ENCODE measurements around the gene RCAN3.
A peak's percentile ranks its signal among the peaks of the same experiment; 100 is the strongest.

RCAN3 gene

GRCh38 chr1:24584171-24584647, 81.6 kb downstream of the RCAN3 start:
- no peak for DNase-seq

GRCh38 chr1:24586119-24586518, 83.5 kb downstream of the RCAN3 start:
- no peak for DNase-seq

- peak in 4 of 14 donors; percentile 2 to 25 (median 6) for DNase-seq
Observed at GRCh38 chr1:24586970-24587820, 84.6 kb downstream of the RCAN3 start.

- no peak for DNase-seq
Observed at GRCh38 chr1:24588573-24588972, 85.9 kb downstream of the RCAN3 start.

GRCh38 chr1:24589200-24589599, 86.6 kb downstream of the RCAN3 start:
- DNase-seq: no peak
